GM18858 (cell line): ENCODE data around the gene TP53I11.

Experiments used
- ATAC-seq: cut with Tn5 transposase; IDR thresholded peaks from one replicate; pipeline ENCODE4 v1.9.1; 2021; ENCODE audit not compliant: unreplicated experiment

TP53I11 gene

GRCh38 chr11:44979543-44980399 lies 29.1 kb upstream of the TP53I11 start:
- ATAC-seq = no peak

GRCh38 chr11:44978961-44979331 lies 28.3 kb upstream of the TP53I11 start:
- no peak for ATAC-seq

- ATAC-seq = no peak
These were observed 27.7 kb upstream of the TP53I11 start for GRCh38 chr11:44978274-44978960.

- ATAC-seq = no peak
These were observed 26.9 kb upstream of the TP53I11 start for GRCh38 chr11:44977493-44977984.

- no peak for ATAC-seq
These were observed 25.9 kb upstream of the TP53I11 start for GRCh38 chr11:44976576-44976975.

- ATAC-seq = no peak
These were observed 23.8 kb upstream of the TP53I11 start for GRCh38 chr11:44974402-44975000.

GRCh38 chr11:44973632-44974401 lies 23.1 kb upstream of the TP53I11 start:
- no peak for ATAC-seq

GRCh38 chr11:44972746-44973435 lies 22.2 kb upstream of the TP53I11 start:
- no peak for ATAC-seq

GRCh38 chr11:44971185-44971584 lies 20.5 kb upstream of the TP53I11 start:
- no peak for ATAC-seq

- ATAC-seq = no peak
These were observed 19.6 kb upstream of the TP53I11 start for GRCh38 chr11:44970293-44970692.

- ATAC-seq = no peak
These were observed 19.1 kb upstream of the TP53I11 start for GRCh38 chr11:44969651-44970252.

GRCh38 chr11:44968510-44968909 lies 17.8 kb upstream of the TP53I11 start:
- no peak for ATAC-seq

- ATAC-seq = no peak
These were observed 17.3 kb upstream of the TP53I11 start for GRCh38 chr11:44967930-44968496.

- no peak for ATAC-seq
These were observed 16.0 kb upstream of the TP53I11 start for GRCh38 chr11:44966694-44967093.

GRCh38 chr11:44964526-44965209 lies 14.0 kb upstream of the TP53I11 start:
- ATAC-seq = no peak

- ATAC-seq = no peak
These were observed 13.3 kb upstream of the TP53I11 start for GRCh38 chr11:44963948-44964347.

- no peak for ATAC-seq
These were observed 12.5 kb upstream of the TP53I11 start for GRCh38 chr11:44963136-44963535.

- ATAC-seq = no peak
These were observed 11.8 kb upstream of the TP53I11 start for GRCh38 chr11:44962464-44962863.

- ATAC-seq = no peak
These were observed 9.6 kb upstream of the TP53I11 start for GRCh38 chr11:44960200-44960845.
